ENCODE results near the gene NDC80. TPM values are rescaled to one million over a fixed set of nuclear protein-coding genes. Genes with fewer than 3 reads are reported as not detected.
A peak's percentile ranks its signal among the peaks of the same experiment; 100 is the strongest.

Gene NDC80
- total and polyA plus RNA-seq, 3 donors from 2014 or later, result 8.4 to 15.4 (median 12.9) TPM

- 58 to 65% methylated on average over 3 of the region's 3 CpGs for WGBS, 2 donors
- Histone ChIP-seq H3K36me3 (ENCODE audit: low read depth, missing control alignments) (no peaks in the 10 kb centered on the region), H3K27ac (peak overlapping the region; percentile 46 to 52), H3K4me3 (no peak overlapping the region), H3K27me3 (no peaks in the 10 kb centered on the region), H3K4me1 (no peaks in the 10 kb centered on the region), H3K9me3 (no peaks in the 10 kb centered on the region)
- intact Hi-C loops (cut with DNase I; ENCODE audit: low total_unique reads), result no loop called here
- DNase-seq, result no peak
- TF ChIP-seq CTCF (IDR thresholded peaks at IDR 0.05) (no peak), POLR2A (IDR thresholded peaks at IDR 0.05) (no peak)
These were observed 18.1 kb downstream of the NDC80 start for GRCh38 chr18:2589345-2590068.

- TF ChIP-seq POLR2A (IDR thresholded peaks at IDR 0.05), result no peak
- no peak for TF ChIP-seq CTCF (IDR thresholded peaks at IDR 0.05)
- no peaks in the 10 kb centered on the region for H3K9me3 ChIP-seq
- H3K27me3 ChIP-seq, result no peaks in the 10 kb centered on the region
- no peak overlapping the region for H3K4me3 ChIP-seq
- peak overlapping the region; percentile 46 to 52 for H3K27ac ChIP-seq
- H3K36me3 ChIP-seq (ENCODE audit: low read depth, missing control alignments), result no peaks in the 10 kb centered on the region
- intact Hi-C loops (cut with DNase I; ENCODE audit: low total_unique reads), result no loop called here
- DNase-seq, result no peak
- H3K4me1 ChIP-seq, result no peaks in the 10 kb centered on the region
- 65 to 72% methylated on average over 2 of the region's 2 CpGs for WGBS, 2 donors
These were observed 18.9 kb downstream of the NDC80 start for GRCh38 chr18:2590303-2590702.

- Histone ChIP-seq H3K9me3 (no peaks in the 10 kb centered on the region), H3K27ac (no peak overlapping the region), H3K27me3 (no peaks in the 10 kb centered on the region), H3K4me1 (no peaks in the 10 kb centered on the region), H3K4me3 (no peak overlapping the region), H3K36me3 (ENCODE audit: low read depth, missing control alignments) (no peaks in the 10 kb centered on the region)
- no peak for DNase-seq
- intact Hi-C loops (cut with DNase I; ENCODE audit: low total_unique reads), result no loop called here
- TF ChIP-seq POLR2A (IDR thresholded peaks at IDR 0.05), result no peak
- no peak for TF ChIP-seq CTCF (IDR thresholded peaks at IDR 0.05)
- WGBS, 2 donors, result 94 to 99% methylated on average over 5 of the region's 5 CpGs
These were observed 26.3 kb downstream of the NDC80 start for GRCh38 chr18:2597639-2598038.

GRCh38 chr18:2602844-2603243 lies 31.5 kb downstream of the NDC80 start:
- intact Hi-C loops (cut with DNase I; ENCODE audit: low total_unique reads), result no loop called here

More at GRCh38 chr18:2602844-2603243, 31.5 kb downstream of the NDC80 start:
- no peak overlapping the region for H3K4me3 ChIP-seq
- no peak overlapping the region for H3K27ac ChIP-seq
- DNase-seq, result no peak
- no peaks in the 10 kb centered on the region for H3K36me3 ChIP-seq (ENCODE audit: low read depth, missing control alignments)
- no peaks in the 10 kb centered on the region for H3K4me1 ChIP-seq
- no peak for TF ChIP-seq CTCF (IDR thresholded peaks at IDR 0.05)
- no peak for TF ChIP-seq POLR2A (IDR thresholded peaks at IDR 0.05)
- no peaks in the 10 kb centered on the region for H3K9me3 ChIP-seq
- H3K27me3 ChIP-seq, result no peaks in the 10 kb centered on the region

Measured in testis (tissue), 3 donors.